Occipital lobe (tissue), 2 donors: ENCODE results near the gene KLK1. TPM values are rescaled to one million over a fixed set of nuclear protein-coding genes. Genes with fewer than 3 reads are reported as not detected.
"Not testable (repeated sequence)": the region's sequence is repeated elsewhere in the genome, so short reads cannot be mapped to it uniquely, and the experiment has no call there.

ENCODE experiments used
- DNase-seq: peaks from one replicate; lab custom pipeline; 2025; lab: John Stamatoyannopoulos, UW
- total RNA-seq: library from RNA; depleted of rRNA; stranded (reverse); fragments of >200 nt; gene quantifications from one replicate; pipeline ENCODE4 v1.2.3, GENCODE V29; 2014

Gene KLK1
- total RNA-seq, 1 donor from 2014 or later = not detected

- DNase-seq = no peak
Observed at GRCh38 chr19:50794074-50794875, 29.3 kb downstream of the KLK1 start.

- DNase-seq = no peak
Observed at GRCh38 chr19:50793558-50794065, 30.0 kb downstream of the KLK1 start.

- DNase-seq = no peak
Observed at GRCh38 chr19:50792272-50793250, 31.0 kb downstream of the KLK1 start.

GRCh38 chr19:50791594-50792271 lies 31.9 kb downstream of the KLK1 start:
- DNase-seq = no peak

- no peak for DNase-seq
Observed at GRCh38 chr19:50790922-50791467, 32.6 kb downstream of the KLK1 start.

GRCh38 chr19:50790396-50790795 lies 33.2 kb downstream of the KLK1 start, which contains the start of gene ACP4:
Gene ACP4 (plus strand): TSS chr19:50790415. CDS start chr19:50790415, 0 bp downstream.
- DNase-seq = no peak

- DNase-seq = no peak
Observed at GRCh38 chr19:50785329-50785728, 38.3 kb downstream of the KLK1 start.

- no peak for DNase-seq
Observed at GRCh38 chr19:50784710-50785109, 38.9 kb downstream of the KLK1 start.

- DNase-seq = not testable (repeated sequence)
Observed at GRCh38 chr19:50783848-50784152, 39.8 kb downstream of the KLK1 start.

GRCh38 chr19:50780753-50781435 lies 42.7 kb downstream of the KLK1 start:
- no peak for DNase-seq

GRCh38 chr19:50779504-50780457 lies 43.8 kb downstream of the KLK1 start:
- DNase-seq = no peak

- DNase-seq = no peak
Observed at GRCh38 chr19:50778906-50779430, 44.6 kb downstream of the KLK1 start.

- DNase-seq = no peak
Observed at GRCh38 chr19:50777830-50778303, 45.7 kb downstream of the KLK1 start.

GRCh38 chr19:50777261-50777660 lies 46.3 kb downstream of the KLK1 start:
- no peak for DNase-seq

- no peak for DNase-seq
Observed at GRCh38 chr19:50776131-50776530, 47.5 kb downstream of the KLK1 start.

- DNase-seq = not testable (repeated sequence)
Observed at GRCh38 chr19:50773454-50773853, 50.1 kb downstream of the KLK1 start.

- not testable (repeated sequence) for DNase-seq
Observed at GRCh38 chr19:50772912-50773311, 50.7 kb downstream of the KLK1 start.

GRCh38 chr19:50772476-50772875 lies 51.1 kb downstream of the KLK1 start:
- DNase-seq = no peak

- DNase-seq = no peak
Observed at GRCh38 chr19:50770888-50771287, 52.7 kb downstream of the KLK1 start.
